NCI-H526 (cell line): ENCODE measurements around the gene HNRNPLL.

Experiments used
- DNase-seq, 2 experiments: peaks; one replicate each; lab custom pipeline; 2025; lab: John Stamatoyannopoulos, UW

The HNRNPLL gene

DNA sequence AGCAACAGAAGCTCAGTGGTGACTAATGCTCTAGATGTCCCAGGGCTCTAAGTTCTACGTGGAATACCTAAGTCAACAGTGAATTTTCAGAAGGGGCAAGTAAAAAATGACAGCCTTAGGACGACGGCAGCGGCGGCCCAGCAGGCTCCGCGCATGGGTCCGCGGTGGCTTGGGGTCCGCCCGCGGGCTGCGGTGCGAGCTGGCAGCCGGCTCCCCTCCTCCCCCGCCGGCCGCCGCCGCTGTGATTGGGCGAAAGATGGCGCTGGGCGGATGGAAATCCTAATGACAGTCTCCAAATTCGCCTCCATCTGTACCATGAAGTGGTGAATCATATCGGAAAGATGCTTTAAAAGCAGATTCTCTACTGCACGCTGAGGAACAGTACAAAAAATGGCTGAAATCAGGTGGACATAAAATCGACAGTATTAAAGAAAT is 74.7 kb downstream of the HNRNPLL start:
- peak in 1 of 2 experiments; percentile 77 for DNase-seq

DNA sequence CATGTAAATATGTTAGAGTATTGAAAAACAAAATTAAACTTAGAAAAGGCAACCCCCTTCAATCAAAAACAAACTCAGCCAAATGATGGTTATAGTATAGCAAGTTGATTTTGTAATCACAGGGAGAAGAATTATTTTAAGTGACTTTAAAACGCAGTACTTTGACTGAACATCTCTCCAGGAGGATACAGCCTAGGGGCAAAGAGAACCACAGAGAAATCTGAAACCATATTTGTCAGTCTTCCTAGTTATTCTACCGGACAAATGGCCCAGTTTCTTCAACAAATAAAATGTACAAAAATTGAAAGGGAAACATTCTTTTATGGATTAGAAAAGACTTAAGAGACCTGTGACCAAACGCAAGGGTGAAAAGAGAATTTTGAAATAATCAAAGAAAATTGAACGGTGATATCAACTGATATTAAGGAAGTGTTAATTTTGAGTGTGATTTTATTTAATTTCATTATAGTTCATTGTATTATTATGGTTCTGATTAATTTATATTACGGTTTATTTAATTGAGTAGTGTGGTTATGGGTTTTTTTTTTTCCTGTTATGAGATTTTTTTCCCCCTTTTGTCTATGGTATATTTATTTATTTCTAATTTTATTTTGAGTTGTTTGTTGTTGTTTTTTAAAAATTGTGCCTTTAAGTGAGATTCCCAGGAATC is 75.3 kb downstream of the HNRNPLL start:
- peak in 1 of 2 experiments; percentile 19 for DNase-seq

DNA sequence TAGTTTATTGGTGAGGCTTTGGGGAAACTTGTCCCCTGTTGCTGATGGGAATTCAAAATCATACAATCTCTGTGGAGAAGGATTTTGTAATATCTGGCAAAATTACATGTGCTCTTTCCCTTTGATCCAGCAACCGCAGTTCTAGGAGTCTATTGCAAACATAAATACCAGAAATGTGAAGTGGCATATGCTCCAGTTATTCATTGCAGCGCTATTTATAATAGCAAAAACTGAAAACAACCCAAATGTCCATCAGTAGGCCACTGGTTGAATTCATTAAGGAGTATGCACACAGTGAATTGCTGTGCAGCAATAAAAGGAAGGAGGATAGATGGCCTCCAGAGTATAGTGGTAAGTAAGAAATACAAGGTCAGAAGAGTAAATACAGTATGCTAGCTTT is 76.5 kb downstream of the HNRNPLL start:
- no peak for DNase-seq

DNA sequence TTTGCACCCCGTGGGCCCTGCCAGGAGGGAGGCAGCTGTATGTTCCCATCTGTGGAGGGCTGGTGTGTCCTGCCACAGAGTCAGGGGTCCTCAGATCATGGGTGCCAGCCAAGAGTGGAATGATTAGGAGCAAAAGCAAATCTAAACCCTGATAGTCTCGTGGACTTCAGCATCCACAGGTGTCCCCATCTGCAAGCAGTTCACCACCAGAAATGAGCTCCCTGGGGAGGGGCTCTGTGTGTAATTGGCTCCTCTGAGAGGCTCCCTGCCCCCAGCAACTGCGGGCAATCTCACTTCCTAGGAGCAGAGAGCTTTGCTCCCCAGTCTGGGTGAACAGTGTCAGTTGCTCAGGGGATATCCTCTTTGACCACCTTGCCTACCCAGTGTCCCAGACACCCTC is 78.1 kb downstream of the HNRNPLL start:
- DNase-seq = no peak

DNA sequence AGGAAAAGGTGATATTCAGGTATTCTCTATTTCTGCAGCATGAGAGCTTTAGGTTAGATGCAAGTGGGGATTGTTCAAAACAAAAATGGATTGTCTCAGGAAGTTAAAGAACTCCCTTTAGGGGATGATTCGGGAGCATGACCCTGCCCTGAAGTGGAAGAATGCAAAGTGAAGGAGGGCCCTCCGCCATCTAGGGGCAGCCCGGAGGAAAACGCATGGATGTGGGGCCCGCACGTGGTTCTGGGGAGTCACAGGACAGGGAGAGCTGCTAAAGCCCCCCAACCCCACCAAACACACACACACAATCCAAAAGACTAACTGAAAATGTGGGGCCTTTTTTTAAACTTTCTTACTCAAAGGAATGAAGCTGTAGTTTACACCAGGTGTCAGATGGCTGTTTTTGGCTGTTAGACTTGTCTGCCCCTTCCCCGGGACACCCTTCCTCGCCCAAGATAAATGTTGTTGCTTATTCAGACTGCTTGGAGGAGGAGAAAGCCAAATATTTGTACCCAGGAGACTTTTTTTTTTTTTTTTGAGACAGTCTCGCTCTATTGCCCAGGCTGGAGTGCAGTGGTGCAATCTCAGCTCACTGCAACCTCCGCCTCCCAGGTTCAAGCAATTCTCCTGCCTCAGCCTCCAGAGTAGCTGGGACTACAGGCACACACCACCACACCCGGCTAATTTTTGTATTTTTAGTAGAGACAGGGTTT is 78.8 kb downstream of the HNRNPLL start:
- peak in 1 of 2 experiments; percentile 26 for DNase-seq

DNA sequence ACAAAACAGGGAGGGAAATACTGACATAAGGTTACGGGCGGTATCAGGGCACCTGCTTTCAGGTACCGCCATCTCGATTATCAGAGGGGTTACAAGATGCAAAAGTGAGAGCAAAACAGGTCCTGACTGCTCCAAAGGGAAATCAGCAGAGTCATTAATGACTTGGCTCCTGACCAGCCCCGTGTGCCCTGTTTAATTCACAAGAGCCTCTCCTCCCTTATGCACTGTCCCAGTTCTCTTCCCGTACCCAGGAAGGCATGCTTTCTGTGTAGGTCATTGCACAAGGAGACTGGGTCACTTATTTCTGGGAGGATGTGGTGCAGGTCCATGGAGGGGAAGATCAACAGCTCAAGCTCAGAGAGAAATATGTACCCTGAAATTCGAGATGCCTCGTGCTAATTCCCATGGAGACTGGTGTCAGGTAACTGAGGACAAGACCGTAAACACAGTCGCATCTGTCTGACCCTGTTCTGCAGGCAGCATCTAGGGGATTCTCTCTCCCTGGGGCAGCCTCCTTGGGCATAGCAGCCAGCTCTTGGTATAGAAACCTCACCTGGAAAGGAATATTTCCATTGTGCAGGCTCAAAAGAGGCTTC is 79.9 kb downstream of the HNRNPLL start:
- DNase-seq = peak in 1 of 2 experiments; percentile 41

DNA sequence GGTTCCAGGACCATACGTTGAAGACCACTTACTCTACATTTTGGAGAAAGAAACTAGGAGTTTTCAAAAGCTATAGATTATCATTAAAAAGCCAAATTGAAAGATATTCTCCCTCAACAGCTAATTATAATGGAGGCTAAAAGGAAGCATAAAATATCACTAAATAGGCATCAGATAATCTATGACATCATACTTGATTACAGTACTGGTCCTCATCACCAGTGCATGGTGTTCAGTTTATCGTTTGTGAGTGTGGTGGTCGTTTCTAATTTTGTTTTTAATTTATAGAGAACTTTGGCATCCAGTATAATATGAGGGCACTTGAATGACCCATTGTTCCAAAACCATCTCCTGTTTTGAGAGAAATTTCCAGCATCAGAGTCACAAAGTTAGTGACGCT is 80.9 kb downstream of the HNRNPLL start:
- no peak for DNase-seq

DNA sequence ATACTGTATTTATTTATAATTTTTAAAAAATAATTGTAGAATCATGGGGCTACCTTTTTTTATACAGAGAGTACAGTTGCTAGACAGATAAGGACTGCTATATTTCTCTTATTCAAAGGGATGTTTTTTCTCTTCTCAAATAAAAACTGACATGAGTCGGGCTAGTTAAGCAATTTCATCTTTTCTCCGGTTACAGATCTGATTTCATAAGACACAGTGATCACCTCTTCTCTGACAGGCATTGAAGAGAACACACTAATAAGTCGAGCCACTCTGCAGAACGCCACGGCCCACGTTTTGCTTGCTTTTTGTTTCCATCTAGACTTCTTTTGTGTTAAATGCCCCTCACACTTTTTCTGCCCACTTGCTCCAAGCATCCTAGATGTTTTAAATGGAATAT is 85.4 kb downstream of the HNRNPLL start:
- no peak for DNase-seq

DNA sequence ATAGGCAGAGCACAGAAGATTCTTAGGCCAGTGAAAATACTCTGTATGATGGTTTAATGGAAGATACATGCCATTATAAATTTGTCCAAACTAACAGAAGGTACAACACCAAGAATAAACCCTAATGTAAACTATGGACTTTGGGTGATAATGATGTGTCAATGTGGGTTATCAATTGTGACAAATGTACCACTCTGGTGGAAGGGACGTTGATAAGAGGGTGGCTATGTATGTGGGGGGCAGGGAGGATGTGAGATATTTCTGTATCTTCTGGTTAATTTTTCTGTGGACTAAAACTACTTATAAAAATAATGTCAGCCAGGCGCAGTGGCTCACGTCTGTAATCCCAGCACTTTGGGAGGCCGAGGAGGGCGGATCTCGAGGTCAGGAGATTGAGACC is 86.2 kb downstream of the HNRNPLL start:
- DNase-seq = no peak

DNA sequence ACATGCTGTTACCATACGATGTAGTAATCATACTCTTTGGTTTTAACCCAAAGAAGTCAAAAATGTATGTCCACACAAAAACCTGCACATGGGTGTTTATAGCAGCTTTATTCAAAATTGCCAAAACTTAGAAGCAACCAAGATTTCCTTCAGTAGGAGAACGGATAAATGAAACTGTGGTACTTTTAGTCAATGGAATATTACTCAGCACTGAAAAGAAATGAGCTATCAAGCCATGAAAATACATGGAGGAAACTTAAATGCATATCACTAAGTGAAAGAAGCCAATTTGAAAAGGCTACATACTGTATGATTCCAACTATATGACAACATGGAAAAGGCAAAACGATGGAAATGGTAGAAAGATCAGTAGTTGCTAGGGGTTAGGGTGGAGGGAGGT is 86.6 kb downstream of the HNRNPLL start:
- DNase-seq = no peak

DNA sequence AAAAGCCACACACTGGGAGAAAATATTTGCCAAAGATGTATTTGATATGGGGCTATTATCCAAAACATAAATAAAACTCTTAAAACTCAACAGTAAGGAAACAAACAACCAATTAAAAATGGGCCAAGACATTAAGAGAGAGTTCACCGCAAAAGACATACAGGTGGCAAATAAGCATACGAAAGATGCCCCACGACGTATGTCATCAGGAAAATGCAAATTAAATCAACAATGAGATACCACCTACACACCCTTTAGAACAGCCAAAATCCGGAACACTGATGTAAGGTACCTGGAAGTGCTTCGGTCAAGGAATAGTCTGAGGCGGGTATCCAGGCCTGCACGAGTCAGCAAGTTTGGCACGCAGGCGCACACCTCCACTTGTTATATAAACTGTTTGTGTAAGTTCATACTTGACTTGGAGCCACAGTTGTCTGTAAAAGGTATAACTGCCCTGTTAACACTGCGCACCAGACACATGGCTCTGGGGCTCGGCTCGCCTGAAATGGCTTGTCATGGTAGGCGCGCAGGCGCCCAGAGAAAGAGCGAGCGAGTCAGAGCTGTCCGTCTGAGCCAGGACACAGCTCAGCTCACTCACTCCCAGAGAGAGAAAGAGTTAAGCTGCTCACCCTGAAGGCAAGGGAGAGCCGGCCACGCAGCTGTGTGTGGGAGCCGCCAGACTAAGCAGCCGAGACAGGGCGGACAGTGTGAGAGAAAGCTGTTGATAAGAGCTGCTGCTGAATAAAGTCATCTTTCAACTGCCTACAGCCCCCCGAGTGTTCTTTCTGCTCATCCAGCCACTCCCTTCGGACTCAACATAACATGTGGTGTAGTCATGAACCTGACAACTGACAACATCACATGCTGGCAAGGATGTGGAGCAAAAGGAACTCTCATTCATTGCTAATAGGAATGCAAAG is 87.3 kb downstream of the HNRNPLL start:
- no peak for DNase-seq

DNA sequence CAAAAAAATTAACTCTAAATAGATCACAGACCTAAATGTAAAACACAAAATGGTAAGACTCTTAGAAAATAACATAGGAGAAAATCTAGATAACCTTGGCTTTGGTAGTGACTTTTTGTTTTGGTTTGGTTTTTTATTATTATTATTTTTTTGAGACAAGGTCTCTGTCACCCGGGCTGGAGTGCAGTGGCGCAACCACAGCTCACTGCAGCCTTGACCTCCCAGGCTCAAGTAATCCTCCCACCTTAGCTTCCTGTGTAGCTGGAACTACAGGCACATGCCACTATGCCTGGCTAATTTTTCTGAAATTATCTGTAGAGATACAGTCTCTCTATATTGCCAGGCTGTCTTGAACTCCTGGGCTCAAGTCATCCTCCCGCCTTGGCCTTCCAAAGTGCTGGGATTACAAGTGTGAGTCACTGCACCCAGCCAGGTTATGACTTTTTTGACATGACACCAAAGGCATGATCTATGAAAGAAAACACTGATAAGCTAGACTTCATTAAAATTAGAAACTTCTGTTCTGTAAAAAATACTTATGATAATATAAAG is 88.0 kb downstream of the HNRNPLL start:
- no peak for DNase-seq

DNA sequence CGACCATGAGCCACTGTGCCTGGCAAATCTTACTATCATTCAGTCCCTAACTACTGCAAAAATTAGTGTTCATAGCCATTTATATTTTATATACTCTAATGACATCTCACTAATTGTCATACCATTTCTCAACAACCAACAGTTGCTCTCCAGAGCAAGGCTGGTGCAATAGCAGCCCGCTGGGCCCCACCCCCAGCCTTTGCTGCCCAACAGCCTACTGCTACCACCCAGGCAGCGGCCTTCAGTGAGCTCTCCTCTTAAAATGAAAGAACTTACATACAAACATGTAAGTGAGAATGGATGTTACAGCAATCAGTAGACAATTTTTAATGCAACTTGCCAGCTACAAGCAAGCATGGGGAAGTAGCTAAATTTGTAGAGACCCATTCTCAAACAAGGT is 90.5 kb downstream of the HNRNPLL start:
- DNase-seq = no peak
